IMR-90 (cell line): ENCODE measurements around the gene LAMA4. TPM values are rescaled to one million over a fixed set of nuclear protein-coding genes. Genes with fewer than 3 reads are reported as not detected.

Experiments
- ATAC-seq: fragments of 200-7000 bp; cut with Tn5 transposase; 2 replicates; pipeline ENCODE4 v1.9.1; 2020; ENCODE audit warnings: low read depth, mild to moderate bottlenecking, moderate library complexity
- BruUV-seq: library from RNA; stranded (reverse); fragments of 400-500 nt; replicated peaks from 2 replicates; lab custom pipeline; 2021; lab: Mats Ljungman, UMichigan
- CTCF ChIA-PET: fragments of 300-600 bp; formaldehyde crosslinking; extraction: SDS; loops from one replicate; lab custom pipeline; 2021; ENCODE audit warnings: antibody characterized with exemption; lab: Yijun Ruan, JAX
- POLR2A ChIA-PET: fragments of 300-600 bp; sonication (Branson Sonifier 250); formaldehyde crosslinking; loops from one replicate; lab custom pipeline; 2022; ENCODE audit warnings: antibody characterized with exemption; ENCODE audit not compliant: unreplicated experiment; lab: Charles Lee
- DNase-seq: peaks from one replicate; pipeline ENCODE4 v3.0.0; 2013
- H2AFZ ChIP-seq: replicated peaks from 2 replicates; pipeline ENCODE3; 2013; ENCODE audit warnings: low read length, mild to moderate bottlenecking; ENCODE audit not compliant: poor library complexity
- H2AK5ac ChIP-seq: 2 replicates; pipeline ENCODE4 v1.6.1; 2013; ENCODE audit warnings: low read depth, low read length, inconsistent platforms
- H2AK9ac ChIP-seq: replicated peaks from 2 replicates; pipeline ENCODE3; 2013; ENCODE audit warnings: mild to moderate bottlenecking, low read depth, low read length, moderate library complexity; ENCODE audit not compliant: poor library complexity
- H2BK120ac ChIP-seq: 2 replicates; pipeline ENCODE4 v1.6.1; 2013; ENCODE audit warnings: low read depth, low read length, inconsistent platforms
- H2BK15ac ChIP-seq: 3 replicates; pipeline ENCODE4 v1.6.1; 2013; ENCODE audit warnings: low read depth, low read length, inconsistent platforms
- H2BK20ac ChIP-seq: 2 replicates; pipeline ENCODE4 v1.6.1; 2013; ENCODE audit warnings: low read depth, mild to moderate bottlenecking, inconsistent platforms, low read length, moderate library complexity
- H2BK5ac ChIP-seq: 2 replicates; pipeline ENCODE4 v1.6.1; 2013; ENCODE audit warnings: mild to moderate bottlenecking, low read depth, low read length, inconsistent platforms; ENCODE audit not compliant: poor library complexity, severe bottlenecking
- H3K14ac ChIP-seq: replicated peaks from 2 replicates; pipeline ENCODE4 v1.6.1; 2013; ENCODE audit warnings: low read depth, low read length, inconsistent platforms
- H3K18ac ChIP-seq: 2 replicates; pipeline ENCODE4 v1.6.1; 2013; ENCODE audit warnings: low read depth, low read length, control low read depth
- H3K23ac ChIP-seq: 2 replicates; pipeline ENCODE4 v1.6.1; 2013; ENCODE audit warnings: low read depth, low read length, inconsistent platforms
- H3K27ac ChIP-seq: 2 replicates; pipeline ENCODE4 v1.5.1; 2013; ENCODE audit warnings: mild to moderate bottlenecking, control low read depth, low read length; ENCODE audit not compliant: insufficient read depth
- H3K27me3 ChIP-seq: 2 replicates; pipeline ENCODE4 v1.6.1; 2013; ENCODE audit warnings: low read length; ENCODE audit not compliant: control insufficient read depth, insufficient read depth
- H3K36me3 ChIP-seq: 2 replicates; pipeline ENCODE4 v1.6.1; 2013; ENCODE audit warnings: low read length, mixed read lengths; ENCODE audit not compliant: control insufficient read depth, insufficient read depth
- H3K4ac ChIP-seq: 2 replicates; pipeline ENCODE4 v1.6.1; 2013; ENCODE audit warnings: low read depth, low read length, inconsistent platforms
- H3K4me1 ChIP-seq: 2 replicates; pipeline ENCODE4 v1.6.1; 2013; ENCODE audit warnings: low read length, mixed read lengths; ENCODE audit not compliant: control insufficient read depth, insufficient read depth
- H3K4me2 ChIP-seq: 2 replicates; pipeline ENCODE4 v1.6.1; 2013; ENCODE audit warnings: low read depth, mild to moderate bottlenecking, control low read depth, low read length, moderate library complexity
- H3K4me3 ChIP-seq: 2 replicates; pipeline ENCODE4 v1.5.1; 2013; ENCODE audit warnings: low read depth, mild to moderate bottlenecking, control low read depth, low read length, moderate library complexity; ENCODE audit not compliant: insufficient read depth
- H3K56ac ChIP-seq: 2 replicates; pipeline ENCODE4 v1.6.1; 2013; ENCODE audit warnings: low read length, inconsistent platforms; ENCODE audit not compliant: insufficient read depth; ENCODE audit errors: extremely low read depth
- H3K79me1 ChIP-seq, 2 experiments: 2 replicates each; pipeline ENCODE4 v1.6.1; 2013; ENCODE audit warnings: low read length in 2 of 2, inconsistent platforms in 1 of 2, low read depth in 1 of 2
- H3K9ac ChIP-seq: 2 replicates; pipeline ENCODE4 v1.6.1; 2013; ENCODE audit warnings: low read depth, low read length, control low read depth
- H3K9me1 ChIP-seq: 2 replicates; pipeline ENCODE4 v1.6.1; 2013; ENCODE audit warnings: low read length, inconsistent platforms; ENCODE audit not compliant: insufficient read depth
- H3K9me3 ChIP-seq: 2 replicates; pipeline ENCODE4 v1.6.1; 2013; ENCODE audit warnings: low read length; ENCODE audit not compliant: control insufficient read depth, insufficient read depth
- H4K20me1 ChIP-seq: 2 replicates; pipeline ENCODE4 v1.6.1; 2013; ENCODE audit warnings: low read length, inconsistent platforms; ENCODE audit not compliant: insufficient read depth
- H4K5ac ChIP-seq: 2 replicates; pipeline ENCODE4 v1.6.1; 2013; ENCODE audit warnings: mild to moderate bottlenecking, low read depth, low read length, control low read depth
- H4K8ac ChIP-seq, 2 experiments: 2 replicates each; pipeline ENCODE4 v1.6.1; 2013; ENCODE audit warnings: low read depth in 2 of 2, low read length in 2 of 2, control low read depth in 1 of 2, inconsistent platforms in 1 of 2
- H4K91ac ChIP-seq: 2 replicates; pipeline ENCODE4 v1.6.1; 2013; ENCODE audit warnings: low read depth, low read length, inconsistent platforms; ENCODE audit not compliant: insufficient read depth
- BHLHE40 ChIP-seq: fragments of 150-350 bp; IDR thresholded peaks from 2 replicates; pipeline ENCODE4 v1.6.1; 2016; ENCODE audit warnings: mild to moderate bottlenecking, low read depth, low read length
- CEBPB ChIP-seq: IDR thresholded peaks from 2 replicates; pipeline ENCODE4 v1.6.1; 2012; ENCODE audit warnings: low read depth, low read length, improper control_type of control experiment
- CHD1 ChIP-seq: IDR thresholded peaks from 2 replicates; pipeline ENCODE4 v1.6.1; 2012; ENCODE audit warnings: low read depth, low read length, improper control_type of control experiment
- CTCF ChIP-seq: conservative IDR thresholded peaks from 2 replicates; pipeline ENCODE4 v1.5.1; 2012; ENCODE audit warnings: mild to moderate bottlenecking, low read depth, low read length, improper control_type of control experiment
- MAFK ChIP-seq: IDR thresholded peaks from 2 replicates; pipeline ENCODE4 v1.6.1; 2012; ENCODE audit warnings: low read depth, low read length, improper control_type of control experiment
- MXI1 ChIP-seq: IDR thresholded peaks from 2 replicates; pipeline ENCODE4 v1.6.1; 2012; ENCODE audit warnings: low read depth, mild to moderate bottlenecking, low read length, moderate library complexity, borderline replicate concordance
- NFE2L2 ChIP-seq: fragments of 150-350 bp; IDR thresholded peaks from 2 replicates; pipeline ENCODE4 v1.6.1; 2016; ENCODE audit warnings: low read depth, mild to moderate bottlenecking, low read length
- POLR2A ChIP-seq: IDR thresholded peaks from 2 replicates; pipeline ENCODE4 v1.6.1; 2012; ENCODE audit warnings: mild to moderate bottlenecking, low read depth, low read length
- RAD21 ChIP-seq: IDR thresholded peaks from 2 replicates; pipeline ENCODE4 v1.6.1; 2012; ENCODE audit warnings: low read length, improper control_type of control experiment
- RCOR1 ChIP-seq: IDR thresholded peaks from 2 replicates; pipeline ENCODE4 v1.6.1; 2012; ENCODE audit warnings: mild to moderate bottlenecking, low read length, improper control_type of control experiment; ENCODE audit not compliant: insufficient replicate concordance
- USF2 ChIP-seq: fragments of 150-350 bp; IDR thresholded peaks from 2 replicates; pipeline ENCODE4 v1.6.1; 2017; ENCODE audit warnings: mild to moderate bottlenecking, antibody characterized with exemption, low read length, low read depth
- WGBS, 2 experiments: methylation state at CpG; one replicate each; pipeline versions ENCODE4 v1.1.5 to v1.1.7; 2013; ENCODE audit warnings: missing lambda C conversion rate in 2 of 2; ENCODE audit not compliant: insufficient read length in 1 of 2; ENCODE audit errors: extremely low coverage in 2 of 2; 5-methylcytosine and 5-hydroxymethylcytosine counted together
- dilution Hi-C: fragments of 300-500 bp; cut with HindIII; formaldehyde crosslinking; loops from one replicate; pipeline ENCODE4 v1.14.3; 2018; ENCODE audit warnings: low sequenced_read_pairs; ENCODE audit not compliant: unreplicated experiment
- in situ Hi-C: fragments of 300-500 bp; cut with MboI; formaldehyde crosslinking; loops from 3 replicates; pipeline ENCODE4 v1.14.3; 2019; ENCODE audit warnings: low sequenced_read_pairs, inconsistent platforms, mixed read lengths
- intact Hi-C: fragments of 100-400 bp; cut with micrococcal nuclease; formaldehyde crosslinking; loops from 2 replicates; pipeline ENCODE4 v1.10.0; 2022
- polyA plus RNA-seq, 3 experiments: library from polyadenylated mRNA; depleted of rRNA; stranded (reverse); fragments of >200 nt; gene quantifications; 2 replicates each; pipeline ENCODE4 v1.2.3, GENCODE V29; 2012; ENCODE audit warnings: low replicate concordance in 1 of 3
- total RNA-seq: library from RNA; depleted of rRNA; stranded (reverse); fragments of >200 nt; gene quantifications from 2 replicates; pipeline ENCODE4 v1.2.3, GENCODE V29; 2012

LAMA4 gene
- total and polyA plus RNA-seq, 2 of the 4 experiments (the other 2 are of a cell fraction) = 33.9 to 35.8 TPM

GRCh38 chr6:112268654-112269053 lies 14.3 kb upstream of the LAMA4 start:
- TF ChIP-seq CTCF (no peak), USF2 (no peak), POLR2A (no peak), MXI1 (no peak), CEBPB (no peak), RCOR1 (no peak), MAFK (no peak), BHLHE40 (no peak), NFE2L2 (no peak), RAD21 (no peak), CHD1 (no peak)
- Histone ChIP-seq H2AK5ac (no peak overlapping the region), H3K9ac (no peak overlapping the region), H2AK9ac (no peak overlapping the region), H3K9me1 (no peaks in the 10 kb centered on the region), H3K4me3 (no peak overlapping the region), H3K56ac (no peak overlapping the region), H4K8ac (no peak overlapping the region), H2BK5ac (no peak overlapping the region), H3K14ac (no peak overlapping the region; the same call in 1 of the 2 replicates), H3K36me3 (no peaks in the 10 kb centered on the region), H2BK15ac (no peak overlapping the region), H3K4me2 (no peak overlapping the region), H4K20me1 (no peaks in the 10 kb centered on the region), H3K27me3 (no peaks in the 10 kb centered on the region), H3K23ac (no peak overlapping the region), H3K27ac (no peak overlapping the region), H2BK120ac (no peak overlapping the region), H2BK20ac (no peak overlapping the region), H3K18ac (no peak overlapping the region), H3K4ac (no peak overlapping the region), H2AFZ (no peak overlapping the region), H4K91ac (no peak overlapping the region), H3K9me3 (no peaks in the 10 kb centered on the region), H4K5ac (no peak overlapping the region), H3K79me1 (no peaks in the 10 kb centered on the region), H3K4me1 (no peaks in the 10 kb centered on the region; the same call in 1 of the 2 replicates)
- WGBS, 2 experiments = no CpG with 5 or more reads among the region's 2 CpGs
- dilution Hi-C loops (no loop called here), in situ Hi-C loops (no loop called here), intact Hi-C loops (no loop called here)
- no peak; the same call in 1 of the 2 replicates for ATAC-seq
- BruUV-seq = no TSS peak
- POLR2A ChIA-PET = no interaction called here
- CTCF ChIA-PET = no interaction called here
- DNase-seq = no peak
